Astrocyte (in vitro differentiated cells and primary cell): ENCODE data around the gene TBX4. TPM values are rescaled to one million over a fixed set of nuclear protein-coding genes. Genes with fewer than 3 reads are reported as not detected.

Source experiments
- DNase-seq: peaks from one replicate; pipeline ENCODE4 v3.0.0-alpha.2; 2010; ENCODE audit warnings: low read depth
- FAIRE-seq: peaks from 2 replicates; lab custom pipeline; 2011; peaks lifted over from hg19 to GRCh38; lab: Jason Lieb, UNC
- H2AFZ ChIP-seq: 2 replicates; pipeline ENCODE4 v1.6.0; 2012; ENCODE audit warnings: low read depth, low read length, inconsistent platforms
- H3K27ac ChIP-seq: 2 replicates; pipeline ENCODE4 v1.5.1; 2011; ENCODE audit warnings: low read depth, low read length, inconsistent platforms
- H3K27me3 ChIP-seq: 2 replicates; pipeline ENCODE4 v1.6.0; 2011; ENCODE audit warnings: low read length, inconsistent platforms; ENCODE audit not compliant: insufficient read depth
- H3K36me3 ChIP-seq: 2 replicates; pipeline ENCODE4 v1.5.1; 2011; ENCODE audit warnings: low read length, inconsistent platforms; ENCODE audit not compliant: insufficient read depth
- H3K4me1 ChIP-seq: 2 replicates; pipeline ENCODE4 v1.5.1; 2011; ENCODE audit warnings: low read length, inconsistent platforms; ENCODE audit not compliant: insufficient read depth
- H3K4me2 ChIP-seq: 2 replicates; pipeline ENCODE4 v1.6.0; 2012; ENCODE audit warnings: low read length, inconsistent platforms
- H3K4me3 ChIP-seq: 2 replicates; pipeline ENCODE4 v1.5.1; 2011; ENCODE audit warnings: low read depth, mild to moderate bottlenecking, low read length, inconsistent platforms; ENCODE audit not compliant: insufficient read depth
- H3K79me2 ChIP-seq: 2 replicates; pipeline ENCODE4 v1.6.0; 2012; ENCODE audit warnings: mild to moderate bottlenecking, low read length, inconsistent platforms; ENCODE audit not compliant: insufficient read depth
- H3K9ac ChIP-seq: 2 replicates; pipeline ENCODE4 v1.6.0; 2012; ENCODE audit warnings: mild to moderate bottlenecking, low read length, inconsistent platforms
- H3K9me3 ChIP-seq: 2 replicates; pipeline ENCODE4 v1.5.1; 2012; ENCODE audit warnings: low read depth, mild to moderate bottlenecking, low read length, inconsistent platforms; ENCODE audit not compliant: insufficient read depth
- H4K20me1 ChIP-seq: 2 replicates; pipeline ENCODE4 v1.6.0; 2012; ENCODE audit warnings: low read length, inconsistent platforms; ENCODE audit not compliant: insufficient read depth
- H3K27ac Mint-ChIP-seq: one replicate; pipeline ENCODE4 v1.8.0; 2021; ENCODE audit warnings: mild to moderate bottlenecking, mixed read lengths; ENCODE audit not compliant: unreplicated experiment
- H3K27me3 Mint-ChIP-seq: one replicate; pipeline ENCODE4 v1.8.0; 2021; ENCODE audit warnings: low read depth, mixed read lengths; ENCODE audit not compliant: unreplicated experiment
- H3K36me3 Mint-ChIP-seq: one replicate; pipeline ENCODE4 v1.8.0; 2021; ENCODE audit warnings: low read depth, mixed read lengths; ENCODE audit not compliant: unreplicated experiment
- H3K4me1 Mint-ChIP-seq: one replicate; pipeline ENCODE4 v1.8.0; 2021; ENCODE audit warnings: low read depth, mixed read lengths; ENCODE audit not compliant: unreplicated experiment
- H3K4me3 Mint-ChIP-seq: one replicate; pipeline ENCODE4 v1.8.0; 2021; ENCODE audit warnings: mild to moderate bottlenecking, moderate library complexity, mixed read lengths; ENCODE audit not compliant: unreplicated experiment
- H3K9me3 Mint-ChIP-seq: one replicate; pipeline ENCODE4 v1.8.0; 2021; ENCODE audit warnings: mild to moderate bottlenecking, mixed read lengths; ENCODE audit not compliant: unreplicated experiment
- EZH2 ChIP-seq: IDR thresholded peaks from 2 replicates; pipeline ENCODE4 v1.6.1; 2012; ENCODE audit warnings: mild to moderate bottlenecking, low read length, inconsistent platforms; ENCODE audit not compliant: insufficient read depth
- total RNA-seq: library from RNA; stranded (reverse); gene quantifications from 2 replicates; pipeline ENCODE4 v1.2.1, GENCODE V29; 2021
- TF ChIP-seq, protein P1 (sequence below): IDR thresholded peaks from 2 replicates; pipeline ENCODE4 v1.5.1; 2011; ENCODE audit warnings: low read depth, mild to moderate bottlenecking, inconsistent platforms, low read length, moderate library complexity; ENCODE audit not compliant: insufficient read depth

The TBX4 gene
- total RNA-seq, 1 donor from 2014 or later, result 0.14 TPM

DNA sequence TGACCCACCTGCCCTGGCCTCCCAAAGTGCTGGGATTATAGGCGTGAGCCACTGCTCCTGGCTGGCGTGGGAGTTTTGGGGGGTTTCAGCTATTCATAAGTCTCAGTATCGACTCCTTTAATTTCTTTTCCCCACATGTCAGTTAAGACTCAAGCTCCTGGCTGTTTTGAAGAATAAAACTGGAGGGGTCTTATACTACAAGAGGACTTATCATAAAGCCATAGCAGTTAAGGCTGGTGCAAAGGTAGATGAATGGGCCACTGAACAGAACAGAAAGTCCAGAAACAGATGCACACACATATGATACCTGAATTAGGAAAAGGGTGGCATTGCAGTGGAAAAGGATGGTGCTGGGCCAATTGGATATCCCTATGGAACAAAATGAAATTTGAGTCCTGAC is 47.4 kb downstream of the TBX4 start:
- H3K36me3 Mint-ChIP-seq, result no peaks in the 10 kb centered on the region

DNA sequence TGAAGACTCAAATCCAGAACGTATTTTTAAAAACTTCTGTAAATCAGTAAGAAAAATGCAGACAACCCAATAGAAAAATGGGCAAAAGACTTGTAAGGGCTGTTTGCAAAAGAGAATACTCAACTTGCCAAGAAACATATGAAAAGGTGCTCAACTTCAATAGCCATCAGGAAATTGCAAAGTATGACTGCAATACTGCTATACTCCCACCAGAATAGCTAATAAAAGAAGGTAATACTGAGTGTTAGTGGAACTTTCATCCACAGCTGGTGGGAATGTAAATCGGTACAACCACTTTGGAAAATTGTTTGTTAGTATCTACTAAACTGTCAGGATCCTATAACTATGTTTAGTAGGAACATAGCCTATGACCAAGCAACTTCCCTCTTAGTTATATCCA is 48.1 kb downstream of the TBX4 start:
- DNase-seq, result no peak
- H3K4me1 Mint-ChIP-seq, result peaks cover 17% of the 10 kb centered on the region
- no peaks in the 10 kb centered on the region for H3K36me3 ChIP-seq
- no peak overlapping the region for H2AFZ ChIP-seq
- FAIRE-seq, result no peak
- H3K4me2 ChIP-seq, result no peak overlapping the region
- H3K27ac ChIP-seq, result no peak overlapping the region
- peaks cover 7% of the 10 kb centered on the region for H3K27me3 ChIP-seq
- no peak overlapping the region for H3K4me3 Mint-ChIP-seq
- no peak overlapping the region for H3K9ac ChIP-seq
- TF ChIP-seq, protein P1, sequence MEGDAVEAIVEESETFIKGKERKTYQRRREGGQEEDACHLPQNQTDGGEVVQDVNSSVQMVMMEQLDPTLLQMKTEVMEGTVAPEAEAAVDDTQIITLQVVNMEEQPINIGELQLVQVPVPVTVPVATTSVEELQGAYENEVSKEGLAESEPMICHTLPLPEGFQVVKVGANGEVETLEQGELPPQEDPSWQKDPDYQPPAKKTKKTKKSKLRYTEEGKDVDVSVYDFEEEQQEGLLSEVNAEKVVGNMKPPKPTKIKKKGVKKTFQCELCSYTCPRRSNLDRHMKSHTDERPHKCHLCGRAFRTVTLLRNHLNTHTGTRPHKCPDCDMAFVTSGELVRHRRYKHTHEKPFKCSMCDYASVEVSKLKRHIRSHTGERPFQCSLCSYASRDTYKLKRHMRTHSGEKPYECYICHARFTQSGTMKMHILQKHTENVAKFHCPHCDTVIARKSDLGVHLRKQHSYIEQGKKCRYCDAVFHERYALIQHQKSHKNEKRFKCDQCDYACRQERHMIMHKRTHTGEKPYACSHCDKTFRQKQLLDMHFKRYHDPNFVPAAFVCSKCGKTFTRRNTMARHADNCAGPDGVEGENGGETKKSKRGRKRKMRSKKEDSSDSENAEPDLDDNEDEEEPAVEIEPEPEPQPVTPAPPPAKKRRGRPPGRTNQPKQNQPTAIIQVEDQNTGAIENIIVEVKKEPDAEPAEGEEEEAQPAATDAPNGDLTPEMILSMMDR, result no peak
- no peak overlapping the region for H3K27ac Mint-ChIP-seq
- no peak overlapping the region for H3K4me3 ChIP-seq
- no peaks in the 10 kb centered on the region for H4K20me1 ChIP-seq
- no peaks in the 10 kb centered on the region for H3K79me2 ChIP-seq
- peaks cover 6% of the 10 kb centered on the region for H3K4me1 ChIP-seq
- H3K27me3 Mint-ChIP-seq, result no peaks in the 10 kb centered on the region
- H3K9me3 Mint-ChIP-seq, result no peaks in the 10 kb centered on the region
- H3K9me3 ChIP-seq, result no peaks in the 10 kb centered on the region
- no peaks in the 10 kb centered on the region for H3K36me3 Mint-ChIP-seq

More for the DNA sequence above, 47.4 kb downstream of the TBX4 start:
- Histone ChIP-seq H3K27ac (no peak overlapping the region), H3K27me3 (peaks cover 7% of the 10 kb centered on the region), H4K20me1 (no peaks in the 10 kb centered on the region), H3K79me2 (no peaks in the 10 kb centered on the region), H3K4me2 (no peak overlapping the region), H3K4me3 (no peak overlapping the region), H2AFZ (no peak overlapping the region), H3K9me3 (no peaks in the 10 kb centered on the region), H3K9ac (no peak overlapping the region), H3K4me1 (peaks cover 3% of the 10 kb centered on the region), H3K36me3 (no peaks in the 10 kb centered on the region)
- DNase-seq (no peak), FAIRE-seq (no peak)
- H3K4me1 Mint-ChIP-seq, result peaks cover 13% of the 10 kb centered on the region
- H3K27me3 Mint-ChIP-seq, result no peaks in the 10 kb centered on the region
- H3K27ac Mint-ChIP-seq, result no peak overlapping the region
- TF ChIP-seq, protein P1, result no peak
- no peak for TF ChIP-seq EZH2
- H3K9me3 Mint-ChIP-seq, result no peaks in the 10 kb centered on the region
- H3K4me3 Mint-ChIP-seq, result no peak overlapping the region

DNA sequence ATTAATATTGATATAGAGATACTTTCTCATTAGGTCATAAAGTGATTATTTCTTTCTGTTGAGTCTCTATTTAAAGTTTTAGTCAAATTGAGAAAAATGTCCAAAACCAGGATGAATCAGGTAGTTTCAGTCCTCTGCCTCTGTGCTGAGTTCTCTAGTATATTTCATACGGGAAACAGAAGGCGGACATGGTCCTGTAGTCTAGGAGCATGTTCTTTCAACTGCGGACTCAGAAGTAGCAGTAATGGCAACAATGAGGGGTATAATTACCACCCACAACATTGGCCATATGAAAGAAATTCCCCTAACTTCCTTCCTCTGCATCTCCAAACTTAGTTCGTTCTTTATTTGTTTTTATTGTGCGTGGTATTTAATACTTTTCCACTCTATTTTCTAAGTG is 50.1 kb downstream of the TBX4 start:
- no peaks in the 10 kb centered on the region for H3K27me3 Mint-ChIP-seq
- Histone ChIP-seq H3K79me2 (no peaks in the 10 kb centered on the region), H3K27me3 (peaks cover 14% of the 10 kb centered on the region), H3K9me3 (no peaks in the 10 kb centered on the region), H3K9ac (no peak overlapping the region), H3K4me2 (no peak overlapping the region), H3K4me1 (peaks cover 3% of the 10 kb centered on the region), H4K20me1 (no peaks in the 10 kb centered on the region), H3K36me3 (no peaks in the 10 kb centered on the region), H2AFZ (no peak overlapping the region), H3K4me3 (no peak overlapping the region), H3K27ac (no peak overlapping the region)
- peaks cover 6% of the 10 kb centered on the region for H3K4me1 Mint-ChIP-seq
- FAIRE-seq, result no peak
- H3K9me3 Mint-ChIP-seq, result no peaks in the 10 kb centered on the region
- H3K27ac Mint-ChIP-seq, result no peak overlapping the region
- H3K36me3 Mint-ChIP-seq, result no peaks in the 10 kb centered on the region
- DNase-seq, result no peak
- no peak overlapping the region for H3K4me3 Mint-ChIP-seq
- TF ChIP-seq, protein P1, result no peak
- no peak for TF ChIP-seq EZH2
